ENCODE data around the gene DISC1.

Gene DISC1

DNA sequence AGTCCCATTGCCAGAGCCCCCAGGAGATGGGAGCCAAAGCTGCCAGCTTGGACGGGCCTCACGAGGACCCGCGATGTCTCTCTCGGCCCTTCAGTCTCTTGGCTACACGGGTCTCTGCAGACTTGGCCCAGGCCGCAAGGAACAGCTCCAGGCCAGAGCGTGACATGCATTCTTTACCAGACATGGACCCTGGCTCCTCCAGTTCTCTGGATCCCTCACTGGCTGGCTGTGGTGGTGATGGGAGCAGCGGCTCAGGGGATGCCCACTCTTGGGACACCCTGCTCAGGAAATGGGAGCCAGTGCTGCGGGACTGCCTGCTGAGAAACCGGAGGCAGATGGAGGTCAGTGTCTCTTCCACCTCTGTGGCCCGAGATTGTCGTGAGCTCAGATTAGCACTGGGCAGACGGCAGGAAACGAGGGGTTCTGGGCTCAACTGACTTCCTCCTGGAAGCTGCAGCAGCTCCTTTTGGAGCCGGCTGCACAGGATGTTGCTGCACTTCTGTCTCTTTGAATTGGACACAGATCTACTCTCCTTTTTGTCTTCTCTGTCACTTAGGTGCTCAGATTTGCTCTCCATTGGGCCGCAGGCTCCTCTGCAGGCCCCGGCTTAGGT lies 68.0 kb downstream of the DISC1 start:
- no peak for DNase-seq (ENCODE audit: low read depth in 2 of 3, low spot score in 2 of 3)

DNA sequence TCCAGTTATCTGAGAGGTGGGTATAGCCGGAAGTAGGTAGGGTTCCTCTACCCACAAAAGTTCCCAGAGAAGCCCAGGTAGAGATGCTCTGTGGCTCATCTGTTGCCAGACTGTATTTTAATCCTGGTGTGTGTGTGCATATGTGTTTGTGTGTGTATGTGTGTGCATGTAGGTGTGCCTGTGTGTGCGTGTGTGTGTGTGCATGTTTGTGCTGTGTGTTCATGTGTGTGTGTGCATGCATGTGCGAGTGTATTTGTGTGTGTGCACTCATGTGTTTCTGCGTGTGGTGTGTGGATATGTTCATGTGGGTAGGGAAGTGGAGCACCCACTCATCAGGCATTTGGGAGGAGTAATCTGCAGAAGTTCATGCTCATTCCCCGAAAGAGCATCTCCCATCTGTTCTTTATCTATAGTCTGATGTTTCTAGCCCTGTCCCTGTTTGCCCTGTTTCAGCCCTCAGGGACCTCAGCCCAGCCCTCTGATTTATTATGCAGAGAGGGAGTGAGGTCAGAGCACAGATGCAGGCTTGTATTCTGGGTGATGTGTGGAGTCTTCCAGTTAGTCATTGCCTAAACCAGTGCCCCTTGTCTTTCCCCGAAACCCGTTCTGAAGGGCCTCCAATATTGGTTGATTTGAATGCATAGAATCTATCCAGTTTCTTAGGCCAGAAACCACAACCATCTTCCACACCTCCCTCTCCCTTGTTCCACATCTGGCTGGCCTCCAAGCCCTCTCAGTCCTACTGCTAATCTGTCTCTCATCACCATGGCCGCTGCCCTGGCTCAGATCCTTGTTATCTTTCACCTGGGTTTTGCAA lies 69.1 kb downstream of the DISC1 start:
- DNase-seq (ENCODE audit: low read depth in 2 of 3, low spot score in 2 of 3): no peak

DNA sequence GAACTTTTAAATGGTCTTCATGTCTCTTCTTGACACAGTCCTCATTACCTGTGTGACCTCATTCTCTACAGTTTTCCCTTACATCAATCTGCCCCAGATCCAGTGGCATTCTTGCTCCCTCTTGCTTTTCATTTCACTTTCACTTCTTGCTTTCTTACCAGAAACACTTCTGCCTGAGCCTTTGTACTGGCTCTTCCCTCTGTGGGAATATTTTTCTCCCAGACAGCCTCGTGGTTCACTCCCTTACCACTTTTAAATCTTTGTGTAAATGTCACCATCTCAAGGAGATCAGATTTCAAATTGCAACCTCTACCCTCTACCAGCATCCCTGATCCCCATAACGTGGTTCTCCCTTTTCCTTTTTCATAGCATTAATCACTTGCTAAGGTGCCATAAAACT lies 73.2 kb downstream of the DISC1 start:
- DNase-seq (ENCODE audit: low read depth in 2 of 3, low spot score in 2 of 3): no peak

DNA sequence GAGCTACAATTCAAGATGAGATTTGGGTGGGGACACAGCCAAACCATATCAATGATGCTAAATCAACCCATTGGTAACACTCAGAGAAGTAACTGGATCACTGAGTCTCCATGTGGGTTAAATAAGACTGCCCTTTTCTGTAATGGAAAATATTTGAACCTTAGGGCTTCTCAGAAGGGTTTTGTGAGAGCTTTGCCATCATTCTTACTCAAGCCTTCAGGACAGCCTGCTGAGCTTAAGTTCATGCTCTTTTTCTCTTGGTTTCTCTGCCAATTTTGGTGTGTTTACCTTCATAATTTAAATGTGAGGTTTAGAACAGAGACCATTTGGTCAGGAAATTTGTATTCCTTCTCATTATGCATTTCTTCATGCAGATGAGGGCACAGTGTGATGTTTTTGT lies 74.7 kb downstream of the DISC1 start:
- DNase-seq (ENCODE audit: low read depth in 2 of 3, low spot score in 2 of 3): no peak

DNA sequence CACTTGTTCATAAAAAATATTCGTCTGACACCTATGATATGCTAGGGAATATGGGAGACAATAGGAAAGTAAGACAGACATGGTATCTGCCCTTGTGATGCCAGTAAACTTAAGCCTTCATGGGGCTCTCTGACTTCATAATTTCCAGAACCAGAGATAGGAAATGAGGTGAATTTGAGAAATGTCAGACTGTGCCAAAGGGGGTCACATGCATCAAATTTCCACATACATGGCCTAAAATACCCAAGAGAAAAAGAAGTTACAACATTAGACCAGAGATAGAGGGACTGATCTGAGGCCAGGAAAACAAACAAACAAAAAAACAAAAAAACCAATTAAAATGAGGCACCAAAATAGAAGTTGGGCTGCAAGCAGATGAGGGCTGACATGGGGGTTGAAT lies 75.7 kb downstream of the DISC1 start:
- no peak for DNase-seq (ENCODE audit: low read depth in 2 of 3, low spot score in 2 of 3)

DNA sequence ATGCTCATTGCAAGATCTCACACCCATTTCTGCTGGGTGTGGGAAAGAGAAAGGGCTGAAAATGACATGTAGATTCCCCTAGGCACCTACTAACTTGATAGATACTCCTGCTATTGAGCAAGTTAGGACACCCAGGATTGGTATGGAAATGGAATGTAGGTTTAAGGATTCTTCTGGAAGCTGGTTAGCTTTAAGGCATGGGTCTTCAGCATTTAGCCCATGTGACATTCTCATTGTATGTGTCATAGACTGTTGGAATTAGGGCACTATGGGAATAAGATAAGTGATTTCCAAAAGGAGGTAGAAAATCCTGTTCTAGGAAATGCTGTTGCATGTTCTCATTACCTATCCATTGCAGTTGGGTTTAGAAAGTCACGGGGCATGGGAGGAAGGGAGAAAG lies 76.2 kb downstream of the DISC1 start:
- DNase-seq (ENCODE audit: low read depth in 2 of 3, low spot score in 2 of 3): no peak

DNA sequence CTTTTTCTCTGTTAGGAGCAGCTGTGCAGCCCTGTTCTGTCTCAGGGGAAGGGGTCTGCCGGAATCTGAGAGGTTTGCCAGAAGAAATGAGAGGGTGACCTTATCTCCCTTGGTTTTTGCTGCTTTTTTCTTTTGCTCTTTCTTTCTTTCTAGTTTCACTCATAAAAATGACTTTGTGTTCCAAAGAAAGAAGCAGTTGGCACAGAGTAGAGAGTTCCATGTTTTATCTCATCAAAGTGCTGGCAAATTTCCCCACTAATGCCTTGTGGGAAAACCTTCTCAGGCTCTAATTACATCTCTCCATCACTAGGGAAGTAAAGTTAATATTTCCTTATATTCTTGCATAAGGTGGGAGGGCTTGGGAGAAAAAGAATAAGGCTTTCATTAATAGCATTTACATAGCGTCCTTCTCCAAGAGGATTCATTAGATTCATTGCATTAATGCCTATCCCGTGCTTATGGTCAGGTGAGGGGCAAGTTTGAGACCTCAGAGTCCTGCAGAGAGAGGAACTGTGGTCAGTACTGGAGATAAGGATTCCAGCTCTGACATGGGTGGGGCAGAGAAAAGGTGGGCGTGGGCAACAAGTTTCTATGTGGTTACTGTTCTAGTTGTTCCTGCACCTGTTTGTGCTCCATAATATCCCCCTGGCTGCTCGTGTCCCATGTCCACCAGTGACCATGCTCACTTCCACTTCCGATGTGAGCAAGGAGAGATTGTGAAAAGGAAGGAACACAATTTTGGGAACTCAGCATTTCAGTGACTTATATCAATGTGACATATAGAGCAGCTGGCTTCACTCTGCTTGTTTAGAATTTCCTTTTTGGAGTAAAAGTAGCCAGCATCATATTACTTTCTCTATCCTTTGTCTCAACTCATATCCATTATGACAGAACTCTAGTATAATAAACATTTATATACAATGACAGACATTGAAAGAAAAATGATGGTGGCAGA lies 79.5 kb downstream of the DISC1 start:
- DNase-seq (ENCODE audit: low read depth in 2 of 3, low spot score in 2 of 3): no peak

DNA sequence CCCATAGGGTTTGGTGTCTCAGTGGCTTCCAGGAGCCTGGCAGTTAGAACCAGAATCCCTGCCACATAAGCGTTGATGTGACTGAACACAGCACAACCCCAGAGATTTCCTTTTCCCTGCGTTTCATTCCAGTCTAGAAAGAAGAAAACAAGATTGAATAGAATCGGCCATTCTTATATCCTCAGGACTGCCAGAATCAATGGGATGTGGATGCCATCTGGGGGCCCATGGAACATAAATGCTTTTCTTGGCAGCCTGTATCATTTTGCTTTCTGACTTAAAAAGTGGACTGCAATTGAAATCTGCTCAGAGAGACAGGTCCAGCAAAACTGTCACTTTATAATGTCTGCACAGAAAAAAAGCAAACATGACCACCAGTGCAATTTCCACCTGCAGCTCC lies 80.3 kb downstream of the DISC1 start:
- no peak for DNase-seq (ENCODE audit: low read depth in 2 of 3, low spot score in 2 of 3)

DNA sequence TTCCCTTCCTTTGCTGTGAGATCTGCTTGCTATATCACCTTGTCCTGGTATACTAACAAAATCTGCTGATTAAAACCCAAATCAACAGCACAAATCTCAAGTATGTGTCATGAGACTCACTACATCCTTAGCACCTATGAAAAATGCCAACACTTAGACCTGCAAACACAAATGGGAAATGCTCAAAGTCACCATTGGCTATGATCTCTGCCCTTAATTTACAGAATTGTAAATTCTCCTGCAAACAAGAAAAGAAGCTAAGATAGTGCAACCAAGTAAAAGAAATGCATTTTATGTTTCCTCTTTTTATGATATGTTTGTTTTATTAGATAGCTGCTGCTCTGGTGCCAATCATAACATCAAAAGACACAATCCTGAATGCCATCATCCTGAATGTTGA lies 80.8 kb downstream of the DISC1 start:
- DNase-seq (ENCODE audit: low read depth in 2 of 3, low spot score in 2 of 3): no peak

DNA sequence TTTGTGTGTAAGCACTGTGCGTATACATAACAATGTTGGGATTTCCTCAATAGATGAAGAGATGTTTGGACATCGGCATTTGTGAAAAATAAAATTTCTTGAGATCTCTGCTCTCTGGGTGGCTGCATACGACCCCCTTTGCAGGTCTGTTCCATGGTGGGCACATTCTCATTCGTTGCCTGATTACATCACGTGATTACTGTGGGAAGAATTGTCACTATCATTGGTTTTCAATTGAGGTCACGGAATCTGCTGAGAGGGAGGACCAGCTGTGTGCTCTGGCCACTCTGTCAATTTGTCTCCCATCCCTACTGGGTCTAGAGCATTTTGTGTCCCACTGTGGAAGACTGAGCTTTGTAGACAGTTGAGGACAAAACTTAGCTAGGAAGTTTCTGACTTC lies 81.8 kb downstream of the DISC1 start:
- DNase-seq (ENCODE audit: low read depth in 2 of 3, low spot score in 2 of 3): no peak

DNA sequence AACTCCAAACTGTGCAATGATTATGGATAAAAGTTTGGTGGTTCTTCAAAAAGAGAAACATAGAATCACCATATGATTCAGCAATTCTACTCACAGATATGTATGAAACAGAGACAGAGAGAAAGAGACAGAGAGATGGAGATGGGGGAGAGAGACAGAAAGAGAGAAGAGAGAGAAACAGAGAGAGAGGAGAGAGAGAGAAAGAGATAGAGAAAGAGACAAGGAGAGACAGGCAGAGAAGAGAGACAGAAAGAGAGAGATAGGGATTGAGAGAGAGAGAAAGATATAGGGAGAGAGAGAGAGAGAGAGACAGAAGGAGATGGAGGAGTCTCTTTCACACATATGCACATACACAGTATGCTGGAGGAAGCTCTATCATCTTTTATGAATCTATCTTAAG lies 87.8 kb downstream of the DISC1 start:
- DNase-seq (ENCODE audit: low read depth in 2 of 3, low spot score in 2 of 3): no peak

DNA sequence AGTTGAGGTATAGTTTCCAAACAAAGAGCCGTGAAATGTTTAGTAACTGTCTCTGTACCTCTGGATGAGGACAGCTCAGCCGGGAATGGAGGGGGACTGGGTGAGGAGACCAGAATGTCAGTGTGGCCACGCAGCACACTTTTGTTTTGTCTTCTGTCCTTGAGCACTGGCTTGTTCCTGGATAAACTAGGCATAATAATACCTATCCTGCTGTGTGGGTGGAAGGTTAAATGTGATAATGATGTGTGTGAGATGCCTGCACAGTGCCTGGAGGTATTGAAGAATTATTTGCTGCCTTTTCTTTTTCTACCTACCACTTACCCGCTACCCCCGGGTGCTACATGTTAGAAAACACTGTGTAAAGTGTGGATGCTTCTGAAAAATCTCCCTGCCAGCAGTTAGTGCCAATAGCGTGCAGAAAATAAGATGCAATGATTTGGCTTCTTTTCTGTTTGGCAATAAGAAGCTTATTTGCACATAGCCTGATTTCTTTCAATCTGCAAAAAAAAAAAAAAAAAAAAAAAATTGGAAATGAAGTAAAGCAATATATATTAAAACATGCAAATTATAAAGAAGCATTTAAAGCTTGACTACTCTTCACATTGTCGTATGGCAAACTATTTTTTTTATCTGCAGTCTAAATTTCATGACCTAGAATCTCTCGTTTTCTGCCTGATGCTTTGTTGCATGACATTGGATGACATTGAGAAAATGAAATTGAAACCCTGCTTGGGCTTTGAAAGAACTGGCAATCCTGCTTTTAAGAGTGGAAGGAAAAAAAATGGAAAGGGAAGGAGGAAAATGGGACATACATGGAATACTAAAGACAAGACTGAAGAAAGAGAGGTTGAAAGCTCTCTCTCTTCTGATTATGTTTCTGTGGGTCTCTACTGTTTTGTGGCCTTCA lies 89.5 kb downstream of the DISC1 start:
- DNase-seq (ENCODE audit: low read depth in 2 of 3, low spot score in 2 of 3): no peak

DNA sequence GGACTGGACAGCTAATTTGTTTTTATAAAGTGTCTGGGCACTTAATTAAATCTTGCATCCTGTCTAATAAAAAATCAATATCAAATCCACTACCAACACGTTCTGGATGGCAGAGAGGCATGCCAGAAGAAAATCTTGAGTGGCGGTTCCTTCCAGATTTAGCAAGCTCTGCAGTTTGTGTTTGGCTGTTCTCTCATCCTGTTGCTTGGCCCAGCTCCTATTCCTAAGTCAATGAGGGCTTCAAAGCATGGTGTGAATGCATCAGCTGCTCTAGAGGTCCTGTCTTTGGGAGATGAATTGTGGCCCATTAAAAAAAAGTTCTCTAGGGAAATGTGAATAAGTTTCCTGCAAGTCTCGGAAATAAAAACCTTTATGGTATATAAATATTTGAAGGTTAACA lies 90.3 kb downstream of the DISC1 start:
- DNase-seq (ENCODE audit: low read depth in 2 of 3, low spot score in 2 of 3): no peak

DNA sequence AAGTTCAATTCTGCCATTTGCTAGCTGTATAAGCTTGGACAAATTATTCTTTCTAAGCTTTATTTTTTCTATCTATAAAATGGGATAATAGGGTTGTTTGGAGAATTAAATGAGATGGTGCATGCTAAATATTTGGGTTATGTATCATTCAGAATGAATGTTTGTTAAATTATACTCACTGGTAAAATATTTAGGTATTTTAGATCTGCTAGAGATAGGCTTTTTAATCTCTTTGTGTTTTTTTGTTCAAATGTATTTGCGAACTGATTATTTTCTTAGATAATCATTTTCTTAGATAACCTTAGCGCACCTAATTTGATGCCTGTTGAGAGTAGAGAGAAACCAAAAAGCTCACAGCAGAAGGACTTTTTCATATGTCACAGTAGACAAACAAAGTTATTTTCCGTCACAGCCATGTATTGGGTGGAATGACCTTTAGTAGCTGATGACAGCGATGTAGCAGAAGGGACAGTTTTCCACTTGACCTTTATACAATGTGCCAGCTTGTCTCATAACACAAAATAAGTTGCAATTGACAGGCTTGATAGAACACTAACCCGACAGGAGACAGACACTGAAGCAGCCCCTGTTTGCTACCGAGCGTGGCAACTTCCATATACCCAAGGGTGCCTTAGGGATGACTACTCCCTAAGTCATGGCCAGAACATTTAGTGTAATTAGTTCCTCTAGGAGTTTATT lies 93.0 kb downstream of the DISC1 start:
- no peak for DNase-seq (ENCODE audit: low read depth in 2 of 3, low spot score in 2 of 3)

DNA sequence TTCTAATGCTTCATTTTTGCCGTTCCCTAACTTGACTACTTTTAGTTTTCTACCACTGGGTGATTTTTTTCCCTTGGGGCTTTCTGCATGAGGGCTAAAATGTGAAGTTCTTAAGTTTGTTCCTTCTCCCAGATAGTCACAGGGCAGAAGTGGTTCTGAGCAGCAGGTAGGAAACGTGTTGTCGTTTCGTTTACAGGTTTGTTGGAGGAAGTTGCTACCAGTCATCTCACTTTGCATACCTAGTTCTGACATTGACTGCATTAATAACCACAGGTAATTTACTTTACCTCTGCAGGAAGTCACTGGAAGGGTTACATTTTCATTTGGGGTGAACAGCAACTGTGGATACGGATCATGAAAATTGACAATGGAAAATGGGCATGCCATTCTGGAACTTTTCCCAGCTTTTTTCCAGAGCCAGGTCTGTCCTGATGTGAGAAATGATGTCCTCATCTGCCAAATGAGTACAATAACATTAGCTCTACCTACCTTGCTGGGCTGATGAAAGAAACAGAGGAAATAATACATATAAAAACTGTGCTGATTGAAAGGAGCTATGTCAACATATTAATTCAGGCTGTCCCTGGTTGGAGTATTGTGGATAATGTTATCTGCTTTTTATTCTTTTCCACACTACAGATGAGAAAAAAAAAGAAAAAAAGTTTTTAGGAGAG lies 94.2 kb downstream of the DISC1 start:
- DNase-seq (ENCODE audit: low read depth in 2 of 3, low spot score in 2 of 3): no peak

DNA sequence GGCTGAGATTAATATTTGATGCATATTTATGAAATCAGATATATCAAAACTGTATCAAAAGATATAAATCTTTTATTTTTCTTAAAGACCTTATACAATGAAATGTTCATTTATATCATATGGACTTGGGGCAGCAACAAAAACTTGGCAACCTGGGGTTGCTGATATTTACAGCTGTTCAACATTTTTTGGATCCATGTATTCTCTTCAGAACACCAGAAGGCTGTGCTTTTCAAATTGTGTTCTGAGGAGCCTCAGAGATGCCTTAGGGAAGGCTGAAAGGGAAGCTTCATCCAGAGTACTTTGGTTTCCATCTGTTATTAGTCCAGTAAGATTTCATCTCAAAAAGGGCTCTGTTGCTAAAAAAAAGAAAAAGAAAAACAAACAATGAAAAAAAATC lies 94.8 kb downstream of the DISC1 start:
- no peak for DNase-seq (ENCODE audit: low read depth in 2 of 3, low spot score in 2 of 3)

DNA sequence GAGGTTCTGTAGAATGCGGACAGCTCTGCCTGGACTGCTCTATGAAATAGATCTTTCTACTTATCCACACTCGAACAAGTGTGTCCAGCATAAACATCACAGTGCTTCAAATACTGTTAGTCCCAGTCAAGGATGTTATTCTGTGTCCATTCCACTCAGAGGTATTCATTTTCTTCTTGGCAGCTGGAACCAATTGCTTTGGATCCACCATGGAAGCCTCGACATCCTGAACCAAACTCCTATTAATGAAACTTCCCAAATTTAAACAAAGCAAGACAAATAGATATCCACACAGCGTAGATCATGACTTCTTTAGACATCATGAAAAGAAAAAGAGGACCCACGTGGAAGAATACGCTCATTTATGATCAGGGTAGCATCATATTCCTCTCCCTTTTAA lies 95.8 kb downstream of the DISC1 start:
- DNase-seq (ENCODE audit: low read depth in 2 of 3, low spot score in 2 of 3): no peak

DNA sequence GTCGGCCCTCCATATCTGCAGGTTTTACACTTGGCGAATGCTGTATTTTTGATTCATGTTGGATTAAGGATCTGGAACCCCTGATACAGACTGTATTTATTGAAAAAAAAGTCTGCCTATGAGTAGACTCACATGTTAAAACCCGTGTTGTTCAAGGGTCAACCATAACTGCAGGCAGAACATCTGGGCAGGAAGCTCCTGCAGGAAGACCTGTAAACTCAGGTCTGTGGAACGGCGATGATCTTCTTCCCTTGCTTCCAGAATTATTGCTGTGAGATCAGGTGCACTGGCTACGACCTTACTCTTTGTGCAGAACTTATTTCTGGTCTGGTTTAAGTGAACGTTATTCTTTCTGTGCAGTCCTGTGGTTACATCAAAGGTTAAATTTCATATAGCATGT lies 96.6 kb downstream of the DISC1 start:
- DNase-seq (ENCODE audit: low read depth in 2 of 3, low spot score in 2 of 3): no peak

DNA sequence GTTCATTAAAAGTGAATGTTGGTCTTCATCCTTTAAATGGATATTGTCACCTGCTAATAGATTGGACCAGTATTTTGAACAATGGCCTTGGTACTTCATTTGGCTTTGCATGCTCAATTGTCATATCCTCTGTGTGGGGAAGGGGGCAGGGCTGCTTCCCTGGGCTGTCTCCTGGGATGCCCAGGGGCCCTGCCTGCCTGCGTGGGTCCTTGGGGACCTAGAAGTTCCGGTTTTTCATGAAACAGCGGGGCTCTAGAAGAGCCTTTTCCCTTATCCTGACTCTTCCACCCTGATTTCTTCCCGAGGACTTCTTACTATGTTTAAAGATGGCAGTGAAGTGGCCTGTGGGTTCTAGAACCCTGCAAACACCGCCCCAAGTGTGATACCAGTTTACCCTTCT lies 97.5 kb downstream of the DISC1 start:
- DNase-seq (ENCODE audit: low read depth in 2 of 3, low spot score in 2 of 3): no peak
